ENCODE data around the gene SYT1. TPM values are rescaled to one million over a fixed set of nuclear protein-coding genes. Genes with fewer than 3 reads are reported as not detected.

Gene SYT1
- polyA plus RNA-seq, 12 donors: 1.0 to 9.0 (median 1.9) TPM; not detected in 1

GRCh38 chr12:79434561-79434960 is 570.0 kb downstream of the SYT1 start:
- no peak for DNase-seq

- no peak for DNase-seq
Measured at GRCh38 chr12:79435742-79436141, 571.2 kb downstream of the SYT1 start.

GRCh38 chr12:79438480-79439174 is 574.1 kb downstream of the SYT1 start:
- DNase-seq: no peak

- DNase-seq: no peak
Measured at GRCh38 chr12:79439175-79439825, 574.7 kb downstream of the SYT1 start.

- DNase-seq: no peak
Measured at GRCh38 chr12:79441534-79441933, 577.0 kb downstream of the SYT1 start.

- no peak for DNase-seq
Measured at GRCh38 chr12:79442396-79442795, 577.8 kb downstream of the SYT1 start.

GRCh38 chr12:79444089-79444488 is 579.5 kb downstream of the SYT1 start:
- no peak for DNase-seq

- DNase-seq: no peak
Measured at GRCh38 chr12:79448816-79449215, 584.2 kb downstream of the SYT1 start.

DNA sequence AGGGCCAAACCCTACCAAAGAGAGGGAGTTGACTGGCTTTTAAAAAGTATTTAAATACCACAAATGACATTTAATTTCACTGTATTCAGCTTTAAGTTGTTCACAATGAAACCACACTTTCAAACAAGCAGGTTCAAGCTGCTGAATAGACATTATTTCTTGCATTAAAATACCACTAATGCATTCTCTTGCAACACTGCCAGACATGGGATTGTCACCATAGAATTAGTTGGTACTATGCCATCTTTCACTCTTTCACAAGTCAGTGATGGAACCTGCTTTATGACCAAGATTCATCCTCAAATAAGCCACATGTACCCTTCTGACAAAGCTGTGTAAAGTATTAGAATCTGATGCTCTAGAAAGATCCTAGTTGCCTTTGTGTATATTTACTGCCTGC is 586.8 kb downstream of the SYT1 start:
- DNase-seq: no peak

DNA sequence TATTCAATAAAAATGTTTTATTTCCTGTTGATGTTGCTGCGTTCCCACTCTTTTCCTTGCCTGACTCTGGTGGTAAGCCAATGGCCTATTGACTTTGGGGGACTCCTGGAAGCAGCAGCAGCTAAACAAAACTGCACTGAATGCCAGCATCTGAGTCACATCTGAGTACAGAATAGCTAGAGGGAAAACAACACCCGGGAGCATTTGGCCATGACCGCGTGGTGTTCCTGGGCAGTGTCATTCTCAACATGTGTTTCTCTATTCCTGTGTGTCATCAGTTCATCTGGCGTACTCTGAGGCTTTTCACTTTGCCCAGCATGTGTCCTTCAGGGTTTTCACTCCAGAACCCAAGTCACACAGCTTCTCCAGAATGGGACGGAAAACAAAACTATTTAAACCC is 587.4 kb downstream of the SYT1 start:
- DNase-seq: peak; percentile 50

DNA sequence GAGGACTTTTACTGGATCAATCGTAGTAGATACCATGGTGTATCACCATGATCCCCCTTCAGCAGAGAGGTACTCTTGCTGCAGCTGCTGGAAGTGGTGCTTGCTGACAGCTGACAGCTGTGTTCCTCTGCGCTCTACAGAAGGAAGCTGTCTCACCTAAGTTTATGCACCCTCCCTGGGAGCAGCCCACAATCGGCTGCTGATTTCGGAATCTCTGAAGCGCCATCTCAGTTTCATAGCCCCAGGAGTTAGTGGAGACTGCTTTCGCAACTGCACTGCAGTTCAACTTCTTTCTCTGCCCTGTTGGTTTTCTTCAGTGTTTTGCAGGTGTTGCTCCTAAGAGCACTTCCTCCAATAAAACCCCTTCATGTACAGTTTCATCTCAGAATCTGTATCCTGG is 588.3 kb downstream of the SYT1 start:
- no peak for DNase-seq

DNA sequence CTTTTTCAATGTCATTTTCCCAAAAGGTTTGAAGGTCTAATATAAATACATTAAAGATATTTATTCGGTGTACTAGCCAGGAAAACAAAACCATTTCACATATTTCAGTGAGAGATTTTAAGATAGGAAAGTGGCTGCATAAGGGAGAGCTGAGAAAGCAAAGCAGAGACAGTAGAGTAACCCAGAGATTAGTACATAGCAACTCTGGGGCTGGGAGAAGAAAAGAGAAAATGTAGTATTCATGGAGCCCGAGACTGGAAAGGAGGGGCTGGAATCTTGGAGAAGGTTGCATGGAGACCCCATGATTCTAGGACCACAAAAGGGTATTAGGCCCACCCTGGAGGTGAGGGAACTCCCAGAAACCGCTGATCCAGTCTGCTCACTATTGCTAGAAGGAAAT is 589.2 kb downstream of the SYT1 start:
- DNase-seq: no peak

GRCh38 chr12:79454338-79454843 is 589.8 kb downstream of the SYT1 start:
- no peak for DNase-seq

DNA sequence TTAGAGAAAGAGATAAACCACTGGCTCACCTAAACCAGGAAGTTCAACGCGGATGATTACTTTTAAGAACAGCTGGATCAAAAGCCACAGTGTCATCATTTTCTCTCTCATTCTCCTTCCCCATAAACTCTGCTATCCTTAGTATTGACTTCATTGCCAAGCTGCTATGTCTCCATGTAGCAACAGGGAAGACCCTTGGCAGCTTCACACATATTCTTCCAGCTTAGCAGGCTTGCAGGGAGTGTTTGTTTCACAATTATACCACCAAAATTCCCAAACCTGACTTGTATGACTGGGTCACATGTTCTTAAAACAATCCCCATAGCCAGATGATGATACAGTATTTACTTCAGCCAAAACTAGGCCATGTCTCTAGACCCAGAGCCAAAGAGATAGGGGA is 590.7 kb downstream of the SYT1 start:
- DNase-seq: no peak

- no peak for DNase-seq
Measured at GRCh38 chr12:79482323-79482722, 617.7 kb downstream of the SYT1 start.

DNA sequence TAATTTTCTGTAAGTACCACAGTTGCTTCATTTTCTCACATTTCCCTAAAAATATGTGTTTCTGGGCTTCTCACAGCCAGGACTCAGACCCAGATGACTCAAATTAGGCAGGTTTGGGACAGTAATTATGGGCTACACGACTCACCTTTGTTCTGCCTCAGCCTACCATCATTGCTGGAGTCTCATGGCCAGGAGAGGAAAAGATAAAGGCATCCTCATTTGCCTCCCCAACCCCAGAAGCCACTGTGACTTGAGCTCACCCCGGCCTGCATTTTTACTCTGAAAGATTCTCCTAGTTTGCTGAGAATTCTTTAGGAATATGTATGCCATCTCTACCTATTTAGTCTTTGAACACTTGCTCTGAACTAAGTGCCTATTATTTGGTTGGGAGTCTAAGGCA is 618.3 kb downstream of the SYT1 start:
- no peak for DNase-seq

DNA sequence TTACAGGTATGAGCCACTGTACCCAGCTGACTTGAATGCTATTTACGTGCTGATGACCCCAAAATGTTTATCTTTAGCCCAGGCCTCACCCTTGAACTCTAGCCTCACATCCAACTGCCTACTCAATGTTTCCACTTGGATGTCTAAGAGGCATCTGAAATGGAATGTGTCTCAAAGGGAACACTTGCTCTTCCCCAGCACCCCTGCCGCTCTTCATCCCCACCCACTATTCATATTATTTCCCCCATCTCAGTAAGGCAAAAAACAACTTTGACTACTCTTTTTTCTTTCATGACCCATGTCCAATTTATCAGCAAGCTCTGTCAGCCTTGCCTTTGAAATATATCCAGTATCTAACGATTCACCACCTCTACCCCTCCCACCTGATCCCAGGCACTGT is 621.6 kb downstream of the SYT1 start:
- no peak for DNase-seq

- DNase-seq: no peak
Measured at GRCh38 chr12:79487386-79488110, 623.0 kb downstream of the SYT1 start.

Data from muscle of arm (tissue), 12 donors.